ENCODE results near the gene BCAS4. TPM values are rescaled to one million over a fixed set of nuclear protein-coding genes. Genes with fewer than 3 reads are reported as not detected.

BCAS4 gene
- total RNA-seq, 1 experiment from 2014 or later = 29.9 TPM

Other genes with a start within 250 kb of the BCAS4 start
- gene RIPOR3, start 103.5 kb upstream of the BCAS4 start, total RNA-seq (2022) = 0.18 and 0.67 TPM in 2 replicates
- 153 and 156 TPM in 2 replicates for gene PARD6B, start 63.5 kb upstream of the BCAS4 start, total RNA-seq (2022)
- 154 and 157 TPM in 2 replicates for gene ADNP, start 136.4 kb downstream of the BCAS4 start, total RNA-seq (2022)
- 170 and 188 TPM in 2 replicates for gene DPM1, start 163.5 kb downstream of the BCAS4 start, total RNA-seq (2022)
- gene MOCS3, start 163.8 kb downstream of the BCAS4 start, total RNA-seq (2022) = 12.9 and 13.2 TPM in 2 replicates
- 1.3 and 1.5 TPM in 2 replicates for gene KCNG1, start 228.0 kb downstream of the BCAS4 start, total RNA-seq (2022)

Data from Caco-2 (cell line).